Natural killer cell (primary cell): ENCODE data around the gene CYP19A1. TPM values are rescaled to one million over a fixed set of nuclear protein-coding genes. Genes with fewer than 3 reads are reported as not detected.

Source experiments
- ATAC-seq, 3 donors: fragments of 150-1000 bp in 2 of 3; fragments of 200-7000 bp in 1 of 3; cut with Tn5 transposase; 1 replicate in 1 of 3; 2 replicates in 2 of 3; pipeline ENCODE4 v1.10.0; 2021; ENCODE audit warnings: mild to moderate bottlenecking in 2 of 3, moderate library complexity in 2 of 3
- DNase-seq, 2 donors: peaks; one replicate each; pipeline versions ENCODE4 v3.0.0 to v3.0.0-alpha.2; 2013 to 2021; ENCODE audit warnings: mixed read lengths in 1 of 2
- H3K27ac ChIP-seq: one replicate; pipeline ENCODE4 v1.5.1; 2013; ENCODE audit warnings: mild to moderate bottlenecking, low read length
- H3K27me3 ChIP-seq: one replicate; pipeline ENCODE4 v1.6.1; 2013; ENCODE audit warnings: low read length; ENCODE audit not compliant: control insufficient read depth, insufficient read depth
- H3K36me3 ChIP-seq: one replicate; pipeline ENCODE4 v1.6.1; 2013; ENCODE audit warnings: low read length; ENCODE audit not compliant: control insufficient read depth, insufficient read depth
- H3K4me1 ChIP-seq: one replicate; pipeline ENCODE4 v1.6.1; 2013; ENCODE audit warnings: low read length; ENCODE audit not compliant: control insufficient read depth, insufficient read depth
- H3K4me3 ChIP-seq: one replicate; pipeline ENCODE4 v1.5.1; 2013; ENCODE audit warnings: low read length
- H3K9me3 ChIP-seq: one replicate; pipeline ENCODE4 v1.6.1; 2013; ENCODE audit warnings: low read length; ENCODE audit not compliant: control insufficient read depth, insufficient read depth
- H3K27ac Mint-ChIP-seq, 2 donors: one replicate each; pipeline ENCODE4 v1.8.0; 2022; ENCODE audit warnings: mild to moderate bottlenecking in 2 of 2, mixed read lengths in 2 of 2, moderate library complexity in 1 of 2
- H3K27me3 Mint-ChIP-seq, 2 donors: one replicate each; pipeline ENCODE4 v1.8.0; 2022; ENCODE audit warnings: low read depth in 2 of 2, mixed read lengths in 2 of 2
- H3K36me3 Mint-ChIP-seq: one replicate; pipeline ENCODE4 v1.8.0; 2022; ENCODE audit warnings: mixed read lengths
- H3K4me1 Mint-ChIP-seq, 2 donors: one replicate each; pipeline ENCODE4 v1.8.0; 2022; ENCODE audit warnings: mixed read lengths in 2 of 2
- H3K4me3 Mint-ChIP-seq: one replicate; pipeline ENCODE4 v1.8.0; 2022; ENCODE audit warnings: mild to moderate bottlenecking, moderate library complexity, mixed read lengths
- H3K9me3 Mint-ChIP-seq, 2 donors: one replicate each; pipeline ENCODE4 v1.8.0; 2022; ENCODE audit warnings: mixed read lengths in 2 of 2
- CTCF ChIP-seq: fragments of 200-600 bp; IDR thresholded peaks from one replicate; pipeline ENCODE4 v1.8.0; 2022; ENCODE audit warnings: antibody characterized with exemption
- WGBS: methylation state at CpG from one replicate; pipeline ENCODE4 v1.1.7; 2013; ENCODE audit warnings: missing lambda C conversion rate; ENCODE audit not compliant: insufficient coverage; 5-methylcytosine and 5-hydroxymethylcytosine counted together
- intact Hi-C: fragments of 100-400 bp; cut with micrococcal nuclease; formaldehyde crosslinking; loops from one replicate; pipeline ENCODE4 v1.14.2; 2022
- total RNA-seq, 4 donors: library from RNA; stranded (reverse); fragments of 120-200 nt in 1 of 4; gene quantifications; one replicate each; pipeline versions ENCODE4 v1.2.3 to v1.2.4, GENCODE V29; 2013 to 2022

CYP19A1 gene
- total RNA-seq, 3 donors from 2014 or later (not counting 1 experiment from before 2014, with no cell fraction given), result not detected

GRCh38 chr15:51331141-51331540 is 7.3 kb downstream of the CYP19A1 start:
- no peak for TF ChIP-seq CTCF
- Mint-ChIP-seq H3K9me3 (no peaks in the 10 kb centered on the region), H3K27me3 (peaks cover 0 to 7% of the 10 kb centered on the region in 2 donors), H3K4me3 (no peak overlapping the region), H3K4me1 (no peaks in the 10 kb centered on the region), H3K27ac (no peak overlapping the region), H3K36me3 (no peaks in the 10 kb centered on the region)
- no peak for ATAC-seq
- H3K27ac ChIP-seq, result no peak overlapping the region
- H3K9me3 ChIP-seq, result no peaks in the 10 kb centered on the region
- no peaks in the 10 kb centered on the region for H3K27me3 ChIP-seq
- intact Hi-C loops, result no loop called here
- DNase-seq, result no peak
- no peak overlapping the region for H3K4me3 ChIP-seq
- peaks cover 7% of the 10 kb centered on the region for H3K4me1 ChIP-seq
- 94% methylated on average over 4 of the region's 5 CpGs for whole genome bisulfite sequencing
- H3K36me3 ChIP-seq, result no peaks in the 10 kb centered on the region

- H3K4me1 Mint-ChIP-seq, result no peaks in the 10 kb centered on the region
- WGBS, result 80% methylated on average over 4 of the region's 4 CpGs
- Histone ChIP-seq H3K36me3 (no peaks in the 10 kb centered on the region), H3K27me3 (no peaks in the 10 kb centered on the region), H3K9me3 (no peaks in the 10 kb centered on the region), H3K27ac (no peak overlapping the region), H3K4me3 (no peak overlapping the region), H3K4me1 (peaks cover 3% of the 10 kb centered on the region)
- no peak overlapping the region for H3K27ac Mint-ChIP-seq
- H3K9me3 Mint-ChIP-seq, result no peaks in the 10 kb centered on the region
- peaks cover 0 to 3% of the 10 kb centered on the region in 2 donors for H3K27me3 Mint-ChIP-seq
- TF ChIP-seq CTCF, result no peak
- no peak for DNase-seq
- H3K36me3 Mint-ChIP-seq, result no peaks in the 10 kb centered on the region
- intact Hi-C loops, result no loop called here
- no peak overlapping the region for H3K4me3 Mint-ChIP-seq
- no peak for ATAC-seq
These were observed 9.5 kb downstream of the CYP19A1 start for GRCh38 chr15:51328926-51329325.

- no peak overlapping the region for H3K4me3 Mint-ChIP-seq
- H3K4me3 ChIP-seq, result no peak overlapping the region
- TF ChIP-seq CTCF, result no peak
- H3K9me3 ChIP-seq, result no peaks in the 10 kb centered on the region
- H3K4me1 Mint-ChIP-seq, result no peaks in the 10 kb centered on the region
- no peaks in the 10 kb centered on the region for H3K9me3 Mint-ChIP-seq
- H3K36me3 Mint-ChIP-seq, result no peaks in the 10 kb centered on the region
- ATAC-seq (no peak), DNase-seq (no peak)
- WGBS, result 88% methylated on average over 2 of the region's 2 CpGs
- H3K36me3 ChIP-seq, result no peaks in the 10 kb centered on the region
- peaks cover 0 to 6% of the 10 kb centered on the region in 2 donors for H3K27me3 Mint-ChIP-seq
- intact Hi-C loops, result no loop called here
- no peak overlapping the region for H3K27ac Mint-ChIP-seq
- H3K27ac ChIP-seq, result no peak overlapping the region
- H3K27me3 ChIP-seq, result no peaks in the 10 kb centered on the region
- H3K4me1 ChIP-seq, result no peaks in the 10 kb centered on the region
These were observed 11.3 kb downstream of the CYP19A1 start for GRCh38 chr15:51327081-51327480.

- no peak for TF ChIP-seq CTCF
- 76% methylated on average over 3 of the region's 3 CpGs for WGBS
- Mint-ChIP-seq H3K4me3 (no peak overlapping the region), H3K4me1 (no peaks in the 10 kb centered on the region), H3K36me3 (no peaks in the 10 kb centered on the region), H3K27me3 (peaks cover 0 to 6% of the 10 kb centered on the region in 2 donors), H3K9me3 (no peaks in the 10 kb centered on the region), H3K27ac (no peak overlapping the region)
- H3K4me1 ChIP-seq, result no peaks in the 10 kb centered on the region
- DNase-seq, result no peak
- no peak overlapping the region for H3K27ac ChIP-seq
- H3K4me3 ChIP-seq, result no peak overlapping the region
- no peaks in the 10 kb centered on the region for H3K27me3 ChIP-seq
- intact Hi-C loops, result no loop called here
- H3K9me3 ChIP-seq, result no peaks in the 10 kb centered on the region
- no peak for ATAC-seq
- no peaks in the 10 kb centered on the region for H3K36me3 ChIP-seq
These were observed 13.2 kb downstream of the CYP19A1 start for GRCh38 chr15:51325167-51325566.
